Measurements from ENCODE around the gene DEFB115. TPM values are rescaled to one million over a fixed set of nuclear protein-coding genes. Genes with fewer than 3 reads are reported as not detected.
"Not testable (repeated sequence)": the region's sequence is repeated elsewhere in the genome, so short reads cannot be mapped to it uniquely, and the experiment has no call there.

The DEFB115 gene, protein sequence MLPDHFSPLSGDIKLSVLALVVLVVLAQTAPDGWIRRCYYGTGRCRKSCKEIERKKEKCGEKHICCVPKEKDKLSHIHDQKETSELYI
- total RNA-seq: not detected

- H3K9ac ChIP-seq (ENCODE audit: low read depth in 1 of 3, low read length in 3 of 3): no peak within 1 kb of the TSS
- no peak within 1 kb of the TSS for H3K27ac ChIP-seq (ENCODE audit: low read depth, low read length)
- H3K36me3 ChIP-seq (ENCODE audit: control insufficient read depth in 3 of 3, insufficient read depth in 3 of 3, low read length in 3 of 3): no peaks in the 10 kb centered on the region
- H3K4me3 ChIP-seq (ENCODE audit: low read length in 3 of 3): no peak within 1 kb of the TSS
- H3K9me3 ChIP-seq (ENCODE audit: control insufficient read depth in 3 of 3, low read length in 3 of 3): no peaks in the 10 kb centered on the region
- H3K27me3 ChIP-seq (ENCODE audit: control insufficient read depth in 3 of 3, insufficient read depth in 3 of 3, low read length in 3 of 3): no peaks in the 10 kb centered on the region
- H3K4me1 ChIP-seq (ENCODE audit: control insufficient read depth in 3 of 3, insufficient read depth in 3 of 3, low read length in 3 of 3): no peaks in the 10 kb centered on the region
Measured at GRCh38 chr20:31257364-31257763, at the start of gene DEFB115. Gene DEFB115 (plus strand): TSS chr20:31257664. CDS start chr20:31257664, 0 bp downstream.

DNA sequence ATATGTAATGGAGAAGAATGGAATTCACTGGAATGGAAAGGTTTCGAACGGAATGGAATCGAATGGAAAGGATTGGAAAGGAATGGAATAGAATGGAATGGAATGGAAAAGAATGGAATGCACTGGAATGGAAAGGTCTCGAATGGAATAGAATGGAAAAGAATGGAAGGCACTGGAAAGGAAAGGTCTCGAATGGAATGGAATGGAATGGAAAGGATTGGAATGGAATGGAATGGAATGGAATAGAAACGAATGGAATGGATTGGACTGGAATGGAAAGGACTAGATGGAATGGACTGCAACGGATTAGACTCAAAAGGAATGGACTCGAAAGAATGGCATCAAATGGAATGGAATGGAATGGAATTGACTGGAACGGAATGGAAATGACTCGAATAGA lies 20.5 kb upstream of the DEFB115 start:
- Histone ChIP-seq H3K4me3 (ENCODE audit: low read length in 3 of 3) (no peak overlapping the region), H3K9ac (ENCODE audit: low read depth in 1 of 3, low read length in 3 of 3) (no peak overlapping the region), H3K9me3 (ENCODE audit: control insufficient read depth in 3 of 3, low read length in 3 of 3) (peaks cover 3 to 79% (median 41%) of the 10 kb centered on the region in 3 donors), H3K27me3 (ENCODE audit: control insufficient read depth in 3 of 3, insufficient read depth in 3 of 3, low read length in 3 of 3) (no peaks in the 10 kb centered on the region), H3K27ac (ENCODE audit: low read depth, low read length) (no peak overlapping the region), H3K4me1 (ENCODE audit: control insufficient read depth in 3 of 3, insufficient read depth in 3 of 3, low read length in 3 of 3) (no peaks in the 10 kb centered on the region), H3K36me3 (ENCODE audit: control insufficient read depth in 3 of 3, insufficient read depth in 3 of 3, low read length in 3 of 3) (no peaks in the 10 kb centered on the region)

- no peaks in the 10 kb centered on the region for H3K4me1 ChIP-seq (ENCODE audit: control insufficient read depth in 3 of 3, insufficient read depth in 3 of 3, low read length in 3 of 3)
Measured at GRCh38 chr20:31237763-31238162, 19.7 kb upstream of the DEFB115 start.

GRCh38 chr20:31239139-31239538 lies 18.3 kb upstream of the DEFB115 start:
- H3K9me3 ChIP-seq (ENCODE audit: control insufficient read depth in 3 of 3, low read length in 3 of 3): peaks cover 7 to 79% (median 42%) of the 10 kb centered on the region in 3 donors
- no peak overlapping the region for H3K4me3 ChIP-seq (ENCODE audit: low read length in 3 of 3)
- H3K27ac ChIP-seq (ENCODE audit: low read depth, low read length): no peak overlapping the region
- H3K9ac ChIP-seq (ENCODE audit: low read depth in 1 of 3, low read length in 3 of 3): no peak overlapping the region
- no peaks in the 10 kb centered on the region for H3K4me1 ChIP-seq (ENCODE audit: control insufficient read depth in 3 of 3, insufficient read depth in 3 of 3, low read length in 3 of 3)
- no peaks in the 10 kb centered on the region for H3K27me3 ChIP-seq (ENCODE audit: control insufficient read depth in 3 of 3, insufficient read depth in 3 of 3, low read length in 3 of 3)
- no peaks in the 10 kb centered on the region for H3K36me3 ChIP-seq (ENCODE audit: control insufficient read depth in 3 of 3, insufficient read depth in 3 of 3, low read length in 3 of 3)

More at GRCh38 chr20:31237763-31238162, 19.7 kb upstream of the DEFB115 start:
- H3K9me3 ChIP-seq (ENCODE audit: control insufficient read depth in 3 of 3, low read length in 3 of 3): peaks cover 7 to 83% (median 41%) of the 10 kb centered on the region in 3 donors
- no peak overlapping the region for H3K27ac ChIP-seq (ENCODE audit: low read depth, low read length)
- H3K4me3 ChIP-seq (ENCODE audit: low read length in 3 of 3): no peak overlapping the region
- no peaks in the 10 kb centered on the region for H3K36me3 ChIP-seq (ENCODE audit: control insufficient read depth in 3 of 3, insufficient read depth in 3 of 3, low read length in 3 of 3)
- no peak overlapping the region for H3K9ac ChIP-seq (ENCODE audit: low read depth in 1 of 3, low read length in 3 of 3)
- H3K27me3 ChIP-seq (ENCODE audit: control insufficient read depth in 3 of 3, insufficient read depth in 3 of 3, low read length in 3 of 3): no peaks in the 10 kb centered on the region

GRCh38 chr20:31256959-31257358 lies 505 bp upstream of the DEFB115 start:
- no peaks in the 10 kb centered on the region for H3K4me1 ChIP-seq (ENCODE audit: control insufficient read depth in 3 of 3, insufficient read depth in 3 of 3, low read length in 3 of 3)
- H3K9me3 ChIP-seq (ENCODE audit: control insufficient read depth in 3 of 3, low read length in 3 of 3): no peaks in the 10 kb centered on the region
- no peak overlapping the region for H3K27ac ChIP-seq (ENCODE audit: low read depth, low read length)
- no peaks in the 10 kb centered on the region for H3K27me3 ChIP-seq (ENCODE audit: control insufficient read depth in 3 of 3, insufficient read depth in 3 of 3, low read length in 3 of 3)
- no peak overlapping the region for H3K9ac ChIP-seq (ENCODE audit: low read depth in 1 of 3, low read length in 3 of 3)
- H3K4me3 ChIP-seq (ENCODE audit: low read length in 3 of 3): no peak overlapping the region
- H3K36me3 ChIP-seq (ENCODE audit: control insufficient read depth in 3 of 3, insufficient read depth in 3 of 3, low read length in 3 of 3): no peaks in the 10 kb centered on the region

GRCh38 chr20:31260326-31260932 lies 3.0 kb downstream of the DEFB115 start:
- Histone ChIP-seq H3K9ac (ENCODE audit: low read depth in 1 of 3, low read length in 3 of 3) (no peak overlapping the region), H3K27ac (ENCODE audit: low read depth, low read length) (no peak overlapping the region), H3K4me3 (ENCODE audit: low read length in 3 of 3) (no peak overlapping the region), H3K36me3 (ENCODE audit: control insufficient read depth in 3 of 3, insufficient read depth in 3 of 3, low read length in 3 of 3) (no peaks in the 10 kb centered on the region), H3K4me1 (ENCODE audit: control insufficient read depth in 3 of 3, insufficient read depth in 3 of 3, low read length in 3 of 3) (no peaks in the 10 kb centered on the region), H3K27me3 (ENCODE audit: control insufficient read depth in 3 of 3, insufficient read depth in 3 of 3, low read length in 3 of 3) (no peaks in the 10 kb centered on the region), H3K9me3 (ENCODE audit: control insufficient read depth in 3 of 3, low read length in 3 of 3) (no peaks in the 10 kb centered on the region)

DNA sequence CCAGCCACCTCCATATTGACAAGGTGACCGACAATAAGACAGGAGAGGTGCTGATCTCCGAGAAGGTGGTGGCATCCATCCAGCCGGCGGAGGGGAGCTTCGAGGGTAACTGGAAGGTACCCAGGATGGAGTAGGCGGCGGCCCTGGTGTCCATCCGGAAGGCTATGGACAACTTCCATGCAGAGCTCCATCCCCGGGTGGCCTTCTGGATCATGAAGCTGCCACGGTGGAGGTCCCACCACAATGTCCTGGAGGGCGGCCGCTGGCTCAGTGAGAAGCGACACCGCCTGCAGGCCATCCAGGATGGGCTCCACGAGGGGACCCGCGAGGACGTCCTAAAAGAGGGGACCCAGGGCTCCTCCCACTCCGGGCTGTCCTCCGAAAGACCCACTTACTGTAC lies 17.0 kb downstream of the DEFB115 start:
- H3K9me3 ChIP-seq (ENCODE audit: control insufficient read depth in 3 of 3, low read length in 3 of 3): peaks cover 11 to 22% (median 18%) of the 10 kb centered on the region in 3 donors
- H3K4me1 ChIP-seq (ENCODE audit: control insufficient read depth in 3 of 3, insufficient read depth in 3 of 3, low read length in 3 of 3): no peaks in the 10 kb centered on the region
- H3K9ac ChIP-seq (ENCODE audit: low read depth in 1 of 3, low read length in 3 of 3): no peak overlapping the region
- no peak overlapping the region for H3K27ac ChIP-seq (ENCODE audit: low read depth, low read length)
- H3K27me3 ChIP-seq (ENCODE audit: control insufficient read depth in 3 of 3, insufficient read depth in 3 of 3, low read length in 3 of 3): no peaks in the 10 kb centered on the region
- H3K4me3 ChIP-seq (ENCODE audit: low read length in 3 of 3): no peak overlapping the region
- H3K36me3 ChIP-seq (ENCODE audit: control insufficient read depth in 3 of 3, insufficient read depth in 3 of 3, low read length in 3 of 3): no peaks in the 10 kb centered on the region

DNA sequence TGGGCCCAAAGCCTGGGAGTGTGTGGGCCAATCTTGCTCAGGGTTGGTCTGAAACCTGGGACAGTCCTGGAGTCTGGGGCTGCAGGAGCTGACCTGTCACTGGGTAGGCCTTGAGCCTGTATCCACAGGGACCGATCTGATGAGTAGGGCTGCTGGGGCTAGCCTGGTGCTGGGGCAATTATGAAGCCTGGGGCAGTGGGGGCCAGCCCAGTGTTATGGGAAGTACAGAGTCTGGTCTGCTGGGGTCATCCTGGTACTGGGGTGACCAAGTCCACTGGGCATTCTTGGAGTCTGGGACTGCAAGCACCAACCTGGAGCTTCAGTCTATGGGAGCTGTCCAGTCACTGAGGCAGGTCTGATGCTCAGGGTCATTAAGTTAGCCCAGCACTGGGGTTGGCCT lies 20.7 kb downstream of the DEFB115 start:
- Histone ChIP-seq H3K4me3 (ENCODE audit: low read length in 3 of 3) (no peak overlapping the region), H3K9me3 (ENCODE audit: control insufficient read depth in 3 of 3, low read length in 3 of 3) (peaks cover 0 to 4% (median 0%) of the 10 kb centered on the region in 3 donors), H3K27ac (ENCODE audit: low read depth, low read length) (no peak overlapping the region), H3K4me1 (ENCODE audit: control insufficient read depth in 3 of 3, insufficient read depth in 3 of 3, low read length in 3 of 3) (no peaks in the 10 kb centered on the region), H3K27me3 (ENCODE audit: control insufficient read depth in 3 of 3, insufficient read depth in 3 of 3, low read length in 3 of 3) (no peaks in the 10 kb centered on the region), H3K36me3 (ENCODE audit: control insufficient read depth in 3 of 3, insufficient read depth in 3 of 3, low read length in 3 of 3) (no peaks in the 10 kb centered on the region), H3K9ac (ENCODE audit: low read depth in 1 of 3, low read length in 3 of 3) (no peak overlapping the region)

GRCh38 chr20:31284964-31285363 lies 27.5 kb downstream of the DEFB115 start:
- H3K27me3 ChIP-seq (ENCODE audit: control insufficient read depth in 3 of 3, insufficient read depth in 3 of 3, low read length in 3 of 3); H3K4me1 ChIP-seq (ENCODE audit: control insufficient read depth in 3 of 3, insufficient read depth in 3 of 3, low read length in 3 of 3); H3K36me3 ChIP-seq (ENCODE audit: control insufficient read depth in 3 of 3, insufficient read depth in 3 of 3, low read length in 3 of 3); H3K9ac ChIP-seq (ENCODE audit: low read depth in 1 of 3, low read length in 3 of 3); H3K4me3 ChIP-seq (ENCODE audit: low read length in 3 of 3); H3K9me3 ChIP-seq (ENCODE audit: control insufficient read depth in 3 of 3, low read length in 3 of 3); H3K27ac ChIP-seq (ENCODE audit: low read depth, low read length): not testable (repeated sequence)

DNA sequence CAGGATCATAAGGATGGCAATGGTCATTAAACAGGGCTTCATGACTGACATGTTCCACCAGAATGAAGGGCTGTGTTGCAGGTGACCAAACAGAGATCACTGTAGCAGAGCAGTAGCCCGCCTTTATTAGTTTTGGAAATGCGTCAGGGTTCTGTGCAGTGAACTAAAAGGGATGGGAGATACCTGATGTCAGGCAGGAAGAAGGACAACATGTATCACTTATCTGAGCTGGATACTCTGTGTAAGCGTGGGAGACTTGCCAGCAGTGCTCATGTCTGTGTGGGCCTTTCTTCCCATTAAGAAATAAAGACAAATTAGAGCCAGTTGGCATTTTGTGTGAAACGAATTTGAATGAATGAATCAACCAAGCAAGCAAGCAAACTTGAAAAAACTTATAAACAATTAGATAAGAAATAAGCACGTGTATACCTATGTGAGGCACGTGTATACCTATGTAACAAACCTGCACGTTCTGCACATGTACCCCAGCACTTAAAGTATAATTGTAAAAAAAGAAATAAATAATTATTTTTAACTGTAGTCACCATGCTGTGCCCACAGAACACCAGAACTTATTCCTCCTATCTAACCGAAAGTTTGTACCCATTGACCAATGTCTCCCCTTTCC lies 51.2 kb downstream of the DEFB115 start, which contains the start of gene DEFB116:
Gene DEFB116 (minus strand): TSS at position 51 of the 628 bp plus-strand sequence. CDS start 0 bp downstream, at position 51.
- no peak within 1 kb of the TSS for H3K4me3 ChIP-seq (ENCODE audit: low read length in 3 of 3)
- no peaks in the 10 kb centered on the region for H3K4me1 ChIP-seq (ENCODE audit: control insufficient read depth in 3 of 3, insufficient read depth in 3 of 3, low read length in 3 of 3)
- no peak within 1 kb of the TSS for H3K27ac ChIP-seq (ENCODE audit: low read depth, low read length)
- no peaks in the 10 kb centered on the region for H3K36me3 ChIP-seq (ENCODE audit: control insufficient read depth in 3 of 3, insufficient read depth in 3 of 3, low read length in 3 of 3)
- no peaks in the 10 kb centered on the region for H3K27me3 ChIP-seq (ENCODE audit: control insufficient read depth in 3 of 3, insufficient read depth in 3 of 3, low read length in 3 of 3)
- no peak within 1 kb of the TSS for H3K9ac ChIP-seq (ENCODE audit: low read depth in 1 of 3, low read length in 3 of 3)
- H3K9me3 ChIP-seq (ENCODE audit: control insufficient read depth in 3 of 3, low read length in 3 of 3): no peaks in the 10 kb centered on the region
